Right lobe of liver (tissue), 6 donors: Measurements from ENCODE around the gene GLA. TPM values are rescaled to one million over a fixed set of nuclear protein-coding genes. Genes with fewer than 3 reads are reported as not detected.
A peak's percentile ranks its signal among the peaks of the same experiment; 100 is the strongest.

Experiments
- ATAC-seq, 4 donors: fragments of 200-7000 bp; cut with Tn5 transposase; one replicate each; pipeline ENCODE4 v1.9.1; 2020; ENCODE audit warnings: mild to moderate bottlenecking in 4 of 4, moderate library complexity in 4 of 4
- DNase-seq, 3 donors: peaks; one replicate each; pipeline ENCODE4 v3.0.0-alpha.2; 2020
- H3K27ac ChIP-seq, 3 donors: fragments of 200-600 bp; one replicate each; pipeline ENCODE4 v1.8.0; 2022
- H3K27me3 ChIP-seq, 2 donors: fragments of 200-600 bp; one replicate each; pipeline ENCODE4 v1.8.0; 2022
- H3K36me3 ChIP-seq, 4 donors: fragments of 200-600 bp; sonication (generic) in 1 of 4; one replicate each; pipeline versions ENCODE4 v1.5.1 to v1.8.0; 2017 to 2022; ENCODE audit warnings: control low read depth in 1 of 4
- H3K4me1 ChIP-seq, 4 donors: fragments of 200-600 bp; sonication (generic) in 1 of 4; one replicate each; pipeline versions ENCODE4 v1.5.1 to v1.8.0; 2017 to 2022; ENCODE audit warnings: control low read depth in 1 of 4
- H3K4me3 ChIP-seq, 3 donors: fragments of 200-600 bp; one replicate each; pipeline ENCODE4 v1.8.0; 2022
- H3K9me3 ChIP-seq, 4 donors: fragments of 200-600 bp; sonication (generic) in 1 of 4; one replicate each; pipeline versions ENCODE4 v1.5.1 to v1.8.0; 2017 to 2022; ENCODE audit warnings: control low read depth in 1 of 4
- POLR2A ChIP-seq: fragments of 450-650 bp; IDR thresholded peaks from one replicate; pipeline ENCODE4 v1.6.1; 2017; ENCODE audit warnings: antibody characterized with exemption, mild to moderate bottlenecking
- WGBS: methylation state at CpG from one replicate; pipeline ENCODE4 v1.1.6; 2018; ENCODE audit warnings: low coverage, low lambda C conversion rate; ENCODE audit not compliant: insufficient coverage; ENCODE audit errors: missing lambda C conversion rate; 5-methylcytosine and 5-hydroxymethylcytosine counted together
- intact Hi-C, 2 donors: fragments of 100-400 bp; cut with DNase I; formaldehyde crosslinking; loops; one replicate each; pipeline versions ENCODE4 v1.11.2 to v1.14.1; 2022
- total RNA-seq, 6 experiments: library from RNA; depleted of rRNA in 2 of 6; stranded (reverse); fragments of >200 nt in 2 of 6; fragmentation: NEBNext Ultra II Directional in 3 of 6; extraction: Animal tissue kit (Norgen Biotek cat#: 25700) in 3 of 6; gene quantifications; one replicate each; pipeline versions ENCODE4 v1.1.0 to v1.2.4, GENCODE V29; 2016 to 2023
- TF ChIP-seq, protein P1 (sequence below), 4 donors: fragments of 200-600 bp in 3 of 4; fragments of 450-650 bp in 1 of 4; IDR thresholded peaks; one replicate each; pipeline versions ENCODE4 v1.5.1 to v1.8.0; 2016 to 2022; ENCODE audit warnings: antibody characterized with exemption in 4 of 4, mild to moderate bottlenecking in 2 of 4
- donor health status: DM: no; HTN: yes; CAD: no.
- donor health status: DM: no; HTN: no; CAD: no.
- donor health status: DM: no; HTN: no; CAD: no.
- donor health status: DM: no; HTN: yes; CAD: no.
- donor health status: DM: no; HTN: yes; CAD: no.

The GLA gene
- total RNA-seq, 6 experiments from 2014 or later = 8.1 to 19.0 (median 15.0) TPM

DNA sequence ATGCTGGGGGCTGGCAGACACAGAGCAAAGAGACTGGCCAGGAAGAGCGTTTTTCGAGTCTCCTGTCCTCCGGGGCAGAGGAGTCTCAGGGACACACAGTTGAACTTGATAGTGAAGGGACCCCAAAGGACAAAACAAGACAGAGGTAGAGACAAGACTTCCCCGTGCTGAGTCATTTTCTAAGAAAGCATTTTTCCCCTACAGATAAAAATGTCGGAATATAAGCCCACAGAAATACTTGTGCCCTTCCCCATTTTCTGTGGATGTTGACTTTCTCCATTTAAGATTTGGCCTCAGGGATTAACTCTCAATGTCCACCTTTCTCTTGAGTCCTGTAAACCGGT lies 21.2 kb downstream of the GLA start:
- ATAC-seq = no peak
- intact Hi-C loops = no loop called here

DNA sequence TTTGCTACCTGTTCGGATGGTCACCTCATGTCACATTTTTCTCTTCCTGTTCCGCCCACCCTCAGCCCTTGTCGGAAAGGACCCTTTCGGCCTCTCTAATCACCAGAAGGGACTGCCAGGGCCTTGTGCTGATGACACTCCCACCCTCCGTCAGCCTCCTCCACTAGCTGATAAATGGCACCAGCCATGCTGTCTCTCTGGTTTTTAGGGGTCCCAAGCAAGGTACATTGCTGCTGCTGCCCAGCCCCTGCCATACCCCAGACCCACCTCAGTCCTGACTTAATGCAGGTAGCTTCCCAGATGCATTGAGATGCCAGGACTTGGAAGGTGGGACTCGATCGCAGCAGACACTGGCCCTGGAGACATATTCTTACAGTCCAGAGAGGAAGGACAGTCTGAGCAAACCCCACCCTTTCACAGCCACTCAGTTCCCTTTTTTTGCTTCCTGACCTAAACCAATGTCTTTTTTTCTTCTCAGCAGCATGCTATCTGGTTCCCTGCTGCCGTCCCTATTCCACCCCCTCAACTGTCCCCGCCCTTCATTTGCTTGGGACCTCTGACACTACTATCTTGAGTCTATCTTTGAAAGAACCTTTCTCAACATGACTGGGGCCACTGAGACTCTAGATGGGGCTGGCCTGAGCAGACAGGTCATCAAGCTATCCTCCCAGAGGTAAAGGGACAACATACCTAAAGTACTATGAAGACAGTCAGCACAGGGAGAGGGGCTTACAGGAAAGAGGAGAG lies 21.8 kb downstream of the GLA start, which contains the start of gene BTK:
Gene BTK (minus strand): TSS at position 397 of the 747 bp plus-strand sequence. CDS start 10,907 bp downstream, outside the sequence.
- H3K36me3 ChIP-seq = no peaks in the 10 kb centered on the region
- intact Hi-C loops = no loop called here
- WGBS = 49% methylated on average over 8 of the region's 9 CpGs
- ATAC-seq (peak in 3 of 4 donors; percentile 30 to 52 (median 40)), DNase-seq (no peak)
- no peaks in the 10 kb centered on the region for H3K4me1 ChIP-seq
- TF ChIP-seq, protein P1, sequence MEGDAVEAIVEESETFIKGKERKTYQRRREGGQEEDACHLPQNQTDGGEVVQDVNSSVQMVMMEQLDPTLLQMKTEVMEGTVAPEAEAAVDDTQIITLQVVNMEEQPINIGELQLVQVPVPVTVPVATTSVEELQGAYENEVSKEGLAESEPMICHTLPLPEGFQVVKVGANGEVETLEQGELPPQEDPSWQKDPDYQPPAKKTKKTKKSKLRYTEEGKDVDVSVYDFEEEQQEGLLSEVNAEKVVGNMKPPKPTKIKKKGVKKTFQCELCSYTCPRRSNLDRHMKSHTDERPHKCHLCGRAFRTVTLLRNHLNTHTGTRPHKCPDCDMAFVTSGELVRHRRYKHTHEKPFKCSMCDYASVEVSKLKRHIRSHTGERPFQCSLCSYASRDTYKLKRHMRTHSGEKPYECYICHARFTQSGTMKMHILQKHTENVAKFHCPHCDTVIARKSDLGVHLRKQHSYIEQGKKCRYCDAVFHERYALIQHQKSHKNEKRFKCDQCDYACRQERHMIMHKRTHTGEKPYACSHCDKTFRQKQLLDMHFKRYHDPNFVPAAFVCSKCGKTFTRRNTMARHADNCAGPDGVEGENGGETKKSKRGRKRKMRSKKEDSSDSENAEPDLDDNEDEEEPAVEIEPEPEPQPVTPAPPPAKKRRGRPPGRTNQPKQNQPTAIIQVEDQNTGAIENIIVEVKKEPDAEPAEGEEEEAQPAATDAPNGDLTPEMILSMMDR (IDR thresholded peaks at IDR 0.05) = no peak
- no peak for TF ChIP-seq POLR2A
- no peak within 1 kb of the TSS for H3K4me3 ChIP-seq
- H3K27ac ChIP-seq = no peak within 1 kb of the TSS
- no peaks in the 10 kb centered on the region for H3K27me3 ChIP-seq
- H3K9me3 ChIP-seq = no peaks in the 10 kb centered on the region

More for the DNA sequence above, 21.2 kb downstream of the GLA start:
- no peaks in the 10 kb centered on the region for H3K4me1 ChIP-seq
- no peaks in the 10 kb centered on the region for H3K36me3 ChIP-seq
- DNase-seq = no peak
- WGBS = 46% methylated on average over 6 of the region's 6 CpGs
- TF ChIP-seq, protein P1 (IDR thresholded peaks at IDR 0.05) = no peak
- no peak for TF ChIP-seq POLR2A
- no peak overlapping the region for H3K27ac ChIP-seq
- no peaks in the 10 kb centered on the region for H3K27me3 ChIP-seq
- no peaks in the 10 kb centered on the region for H3K9me3 ChIP-seq
- no peak overlapping the region for H3K4me3 ChIP-seq

DNA sequence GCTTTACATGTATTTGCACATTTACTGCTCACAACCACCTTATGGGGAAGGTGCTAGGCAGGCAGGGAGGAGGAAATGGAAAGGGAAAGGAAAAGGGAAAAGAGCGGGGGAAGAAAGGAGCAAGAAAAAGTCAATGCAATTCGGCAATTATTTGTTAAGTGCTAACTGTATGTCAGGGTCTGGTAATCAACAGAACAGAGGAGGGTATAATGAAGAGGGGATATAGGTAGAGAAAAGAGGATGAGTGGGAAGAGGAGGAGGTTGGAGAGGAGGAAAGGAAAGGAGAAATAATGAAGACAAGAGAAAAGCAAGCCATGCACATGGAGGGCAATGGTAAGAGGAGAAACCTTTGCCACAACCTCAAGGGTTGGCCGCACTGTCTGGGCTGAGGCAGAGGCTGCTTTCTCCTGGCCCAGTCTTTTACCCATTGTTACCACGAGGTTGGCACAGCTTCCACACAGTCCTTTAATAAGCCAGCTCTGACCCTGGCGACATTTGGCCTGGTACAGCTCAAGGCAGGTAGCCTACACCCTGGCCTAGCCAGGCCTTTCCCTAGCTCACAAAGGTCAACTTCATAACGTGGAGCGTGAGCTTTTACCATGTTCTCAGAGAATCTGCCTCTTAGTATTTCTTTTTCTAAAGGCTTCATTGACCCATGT lies 22.6 kb downstream of the GLA start:
- Histone ChIP-seq H3K9me3 (no peaks in the 10 kb centered on the region), H3K4me1 (no peaks in the 10 kb centered on the region), H3K27ac (no peak overlapping the region), H3K27me3 (peaks cover 0 to under 1% of the 10 kb centered on the region in 2 donors), H3K36me3 (no peaks in the 10 kb centered on the region), H3K4me3 (no peak overlapping the region)
- ATAC-seq (no peak), DNase-seq (no peak)
- intact Hi-C loops = no loop called here
- TF ChIP-seq, protein P1 (IDR thresholded peaks at IDR 0.05) = no peak
- TF ChIP-seq POLR2A = no peak
- 58% methylated on average over 4 of the region's 7 CpGs for WGBS

DNA sequence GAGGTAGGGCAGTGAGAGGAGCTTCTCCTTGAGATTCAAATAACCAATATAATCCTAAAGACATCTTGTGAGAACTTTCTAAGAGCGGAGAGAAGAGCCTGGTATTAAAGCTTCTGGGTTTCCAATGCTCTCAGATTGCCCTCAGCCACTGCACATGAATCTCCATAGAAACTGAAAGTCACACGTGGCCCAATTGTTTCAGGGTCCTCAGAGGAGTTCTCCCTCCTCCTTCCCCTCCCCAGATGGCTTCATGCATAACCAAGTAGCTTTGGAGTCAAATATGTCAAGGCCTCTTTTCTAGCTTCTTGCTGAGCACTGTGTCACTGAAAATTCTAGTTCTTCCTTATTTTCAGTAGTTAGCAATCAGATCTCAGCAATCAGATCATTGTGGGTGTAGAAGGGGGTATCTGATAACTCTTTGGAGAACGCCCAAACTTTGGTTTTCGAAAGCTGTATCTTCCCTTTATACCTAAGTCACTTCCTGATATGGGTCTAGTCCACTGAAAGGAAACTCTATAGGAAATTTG lies 24.0 kb downstream of the GLA start:
- intact Hi-C loops = no loop called here
- H3K27me3 ChIP-seq = peaks cover 0 to 7% of the 10 kb centered on the region in 2 donors
- no peak overlapping the region for H3K27ac ChIP-seq
- no peak overlapping the region for H3K4me3 ChIP-seq
- 48% methylated on average over 4 of the region's 4 CpGs for WGBS
- TF ChIP-seq, protein P1 (IDR thresholded peaks at IDR 0.05) = no peak
- no peak for TF ChIP-seq POLR2A
- H3K9me3 ChIP-seq = no peaks in the 10 kb centered on the region
- H3K36me3 ChIP-seq = no peaks in the 10 kb centered on the region
- H3K4me1 ChIP-seq = no peaks in the 10 kb centered on the region
- DNase-seq = no peak
- no peak for ATAC-seq
